Stimulated activated CD8-positive, alpha-beta memory T cell treated with anti-CD3 and anti-CD28 coated beads, Interleukin-2, amount 100 ng/mL, for 48 hours (primary cell): ENCODE data around the gene GPATCH4.
A peak's percentile ranks its signal among the peaks of the same experiment; 100 is the strongest.
"Not testable (repeated sequence)": the region's sequence is repeated elsewhere in the genome, so short reads cannot be mapped to it uniquely, and the experiment has no call there.

Experiments used
- DNase-seq, 2 donors: peaks; one replicate each; pipeline ENCODE4 v3.0.0-alpha.2; 2020; ENCODE audit warnings: low read depth in 2 of 2

Gene GPATCH4

DNA sequence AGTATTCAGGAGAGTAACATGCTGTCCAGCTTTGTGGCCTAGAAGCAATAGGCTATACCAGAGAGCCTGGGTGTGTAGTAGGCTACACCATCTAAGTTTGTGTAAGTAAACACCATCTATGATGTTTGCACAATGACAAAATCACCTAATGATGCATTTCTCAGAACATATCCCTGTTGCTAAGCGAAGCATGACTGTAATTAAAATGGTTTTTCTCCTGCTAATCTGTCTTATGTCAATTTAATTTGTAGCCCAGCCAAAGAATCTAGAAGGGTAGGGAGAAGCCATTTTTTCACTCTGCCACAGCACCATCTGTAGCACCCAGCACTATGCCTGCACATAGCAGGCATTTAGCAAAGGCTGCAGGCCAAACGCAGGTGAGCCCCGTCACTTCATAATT lies 23.7 kb downstream of the GPATCH4 start:
- no peak for DNase-seq

DNA sequence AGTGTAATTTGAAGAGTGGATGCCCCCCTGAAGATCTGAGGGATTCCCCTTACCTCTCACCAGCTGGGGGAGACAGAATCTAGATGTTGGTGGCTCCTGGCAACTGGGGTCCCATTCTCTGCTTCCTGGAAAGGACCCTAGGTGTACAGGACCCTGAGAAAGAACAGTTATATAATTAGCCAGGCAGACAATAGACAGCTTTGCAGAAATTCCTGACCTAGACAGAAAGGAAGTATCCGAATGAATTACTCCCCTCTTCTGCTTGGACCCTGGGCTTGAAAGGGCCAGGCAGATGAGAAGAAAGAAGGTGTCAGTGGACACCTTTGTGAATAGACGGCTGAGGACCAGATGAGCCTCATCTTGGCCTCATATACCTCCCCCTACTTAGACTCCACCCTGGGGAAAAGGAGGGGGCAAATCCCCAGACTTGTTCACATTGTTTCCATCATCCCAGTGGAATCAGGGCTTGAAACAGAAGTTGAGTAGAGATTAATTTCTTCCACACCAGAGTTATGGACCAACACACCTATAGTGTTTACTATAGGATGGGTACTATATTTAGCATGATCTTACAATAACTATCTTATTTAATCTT lies 27.1 kb downstream of the GPATCH4 start:
- DNase-seq = no peak

DNA sequence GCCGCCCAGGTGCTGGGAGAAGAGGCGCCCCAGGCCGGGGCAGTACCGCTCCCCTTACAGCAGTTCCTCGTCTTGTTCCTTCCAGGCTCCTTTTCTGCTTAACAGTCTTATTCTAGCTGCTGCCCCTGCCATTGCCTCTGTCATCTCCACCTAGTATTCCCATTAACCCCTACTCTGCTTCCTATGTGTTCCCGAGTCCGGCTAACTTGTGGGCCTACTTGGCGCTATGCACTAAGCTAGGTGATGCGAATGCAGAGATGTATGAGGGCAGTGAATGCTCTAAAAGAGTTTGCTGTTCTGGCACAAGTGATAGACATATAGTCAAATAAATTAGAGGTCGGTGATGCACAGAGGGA lies 28.6 kb downstream of the GPATCH4 start:
- no peak for DNase-seq

DNA sequence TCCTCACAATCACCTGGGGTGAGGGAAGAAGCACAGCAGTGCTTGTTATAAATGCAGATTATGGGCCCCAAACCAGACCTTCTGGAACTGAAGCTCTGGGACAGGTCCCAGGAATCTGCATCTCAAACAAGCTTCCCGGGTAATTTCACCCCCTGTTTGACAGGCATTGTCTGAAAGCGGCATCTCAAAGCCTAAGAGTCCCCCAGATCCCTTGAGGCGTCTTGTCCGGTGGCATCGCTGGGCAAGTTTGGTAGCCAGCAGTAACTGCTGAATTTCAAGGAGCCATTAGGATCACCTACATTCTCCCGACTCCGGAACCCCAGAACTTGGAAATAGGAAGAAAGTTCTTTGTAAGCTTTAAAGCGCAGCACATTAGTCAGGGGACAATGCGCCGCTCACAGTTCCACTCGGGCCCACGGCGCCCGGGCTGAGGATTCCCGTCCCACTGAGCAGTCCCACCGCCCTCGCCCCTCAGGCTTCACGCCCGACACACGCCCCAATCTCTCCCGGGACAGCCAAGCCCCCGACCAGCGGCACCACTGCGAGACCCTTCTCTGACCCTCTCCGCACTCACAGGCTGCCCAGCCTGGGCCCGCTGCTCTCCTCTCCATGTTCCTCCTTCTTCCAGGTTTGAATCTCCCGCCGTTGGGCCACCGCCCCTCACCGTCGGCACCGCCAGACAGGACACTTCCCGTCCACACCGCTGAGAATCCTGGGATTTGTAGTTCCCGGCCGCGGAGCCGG lies 29.2 kb downstream of the GPATCH4 start, which contains the start of gene IQGAP3:
TSS of gene IQGAP3 (minus strand) at position 647 of the 744 bp plus-strand sequence. CDS start at position 611, 36 bp downstream.
- DNase-seq = peak; percentile 54 to 59

DNA sequence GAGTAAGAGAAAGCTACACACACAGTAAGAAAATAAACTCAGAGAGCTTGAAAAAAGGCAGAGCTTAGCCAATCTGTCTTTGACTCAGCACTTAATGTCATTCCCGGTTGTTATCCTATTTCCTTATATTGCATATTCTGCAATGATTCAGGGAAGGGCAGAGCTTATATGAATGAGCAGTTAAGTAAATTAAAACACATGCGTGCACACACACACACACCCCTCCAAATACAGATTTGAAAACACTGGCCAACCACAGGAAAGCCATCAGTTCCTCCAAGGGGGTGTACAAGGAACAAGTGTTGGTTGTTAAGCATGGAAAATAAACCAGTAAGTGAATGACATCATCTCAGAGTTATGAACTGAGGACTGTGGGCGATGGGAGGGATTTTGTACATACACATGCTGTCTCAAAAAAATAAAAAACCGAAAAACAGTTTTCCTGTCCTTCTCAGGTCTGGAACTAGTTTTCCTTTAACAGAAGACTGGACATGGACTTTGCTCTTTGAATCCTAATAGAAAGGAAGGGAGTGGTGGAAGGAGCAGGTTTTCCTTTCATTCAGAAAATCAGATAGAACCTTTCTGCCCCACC lies 29.9 kb downstream of the GPATCH4 start:
- DNase-seq = no peak

DNA sequence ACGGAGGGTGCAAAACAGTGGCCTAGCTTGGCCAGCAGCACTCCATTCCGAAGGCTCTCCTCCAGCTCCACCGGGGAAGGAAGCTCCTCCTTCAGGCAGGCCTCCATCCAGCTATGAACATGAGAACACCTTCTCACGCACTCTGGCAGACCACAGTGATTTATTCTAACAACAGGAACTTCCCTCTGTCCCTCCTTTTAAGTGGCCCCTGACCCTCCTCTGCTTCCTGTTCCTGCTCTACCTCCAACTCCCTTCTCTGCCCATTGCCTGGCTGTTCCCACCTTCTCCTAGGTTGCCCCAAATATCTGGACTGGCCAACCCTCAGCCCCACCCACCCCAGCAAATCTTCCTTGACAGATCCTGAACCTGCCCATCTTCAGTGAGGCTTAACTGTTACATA lies 34.8 kb downstream of the GPATCH4 start:
- no peak for DNase-seq

DNA sequence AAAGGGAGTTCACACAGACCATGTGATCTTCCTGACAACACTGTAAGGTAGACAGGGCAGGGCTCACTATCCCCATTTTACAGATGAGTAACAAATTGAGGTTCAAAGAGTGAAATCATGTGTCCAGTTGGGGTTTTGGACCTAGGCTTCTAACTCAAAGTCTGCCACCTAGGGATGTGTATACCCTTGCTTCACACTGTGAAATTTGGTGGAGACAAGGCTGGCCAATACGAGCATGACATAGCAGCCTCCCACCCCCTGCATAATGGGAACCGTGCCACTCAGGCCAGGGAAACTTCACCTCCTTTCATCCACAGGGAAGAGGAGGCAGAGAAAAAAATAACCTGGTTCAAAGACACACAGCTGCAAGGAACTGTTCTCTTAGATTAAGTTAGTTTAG lies 35.8 kb downstream of the GPATCH4 start:
- no peak for DNase-seq

DNA sequence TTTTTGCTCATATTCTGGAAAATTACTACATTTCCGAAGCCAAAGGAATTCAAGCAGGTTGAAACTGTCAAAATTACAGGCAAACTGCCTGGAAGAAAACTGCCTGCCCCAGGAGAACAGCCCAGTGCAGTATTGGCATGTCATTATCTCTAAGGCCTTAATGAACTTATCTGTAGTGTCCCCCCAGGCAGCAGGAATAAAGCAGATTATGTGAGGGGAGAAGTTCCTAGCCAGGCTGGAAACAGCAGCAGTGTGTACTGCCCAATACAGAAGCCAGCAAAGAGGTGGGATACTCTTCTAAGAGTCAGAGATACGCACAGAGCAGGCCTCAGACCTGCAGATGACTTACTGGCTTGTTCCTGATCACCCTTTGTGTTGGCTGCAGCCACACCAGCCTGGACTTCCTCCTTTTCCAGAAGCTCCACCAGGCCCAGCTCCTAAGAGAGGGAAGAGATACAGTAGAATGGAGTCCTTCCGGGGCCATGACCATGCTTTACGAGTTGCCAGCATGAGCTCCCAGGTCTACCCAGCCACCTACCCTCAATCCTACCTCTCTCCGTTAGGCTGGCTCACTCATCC lies 40.6 kb downstream of the GPATCH4 start:
- DNase-seq = no peak

DNA sequence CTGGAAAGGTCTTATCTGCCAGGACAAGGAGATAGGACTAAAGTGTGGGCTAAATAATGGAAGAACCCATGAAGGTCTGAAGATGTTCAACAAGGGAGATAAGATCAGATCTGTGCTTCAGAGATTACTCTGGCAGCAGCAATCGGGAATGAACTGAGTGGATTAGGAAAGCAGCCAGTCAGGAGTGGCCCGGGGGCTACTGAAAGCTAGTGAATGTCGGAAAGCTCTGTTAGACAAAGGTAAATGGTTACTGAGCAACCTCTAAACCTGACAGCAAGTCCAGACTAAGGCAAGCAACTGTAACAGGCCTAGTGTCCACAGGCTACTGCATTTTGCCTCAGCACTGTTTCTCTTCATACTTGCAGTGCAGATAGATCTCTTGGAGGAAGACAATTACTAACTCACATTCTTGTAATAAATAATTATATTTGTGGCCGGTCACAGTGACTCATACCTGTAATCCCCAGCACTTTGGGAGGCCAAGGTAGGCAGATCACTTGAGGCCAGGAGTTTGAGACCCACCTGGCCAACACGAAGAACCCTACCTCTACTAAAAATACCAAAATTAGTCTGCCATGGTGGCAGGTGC lies 41.4 kb downstream of the GPATCH4 start:
- DNase-seq = no peak

DNA sequence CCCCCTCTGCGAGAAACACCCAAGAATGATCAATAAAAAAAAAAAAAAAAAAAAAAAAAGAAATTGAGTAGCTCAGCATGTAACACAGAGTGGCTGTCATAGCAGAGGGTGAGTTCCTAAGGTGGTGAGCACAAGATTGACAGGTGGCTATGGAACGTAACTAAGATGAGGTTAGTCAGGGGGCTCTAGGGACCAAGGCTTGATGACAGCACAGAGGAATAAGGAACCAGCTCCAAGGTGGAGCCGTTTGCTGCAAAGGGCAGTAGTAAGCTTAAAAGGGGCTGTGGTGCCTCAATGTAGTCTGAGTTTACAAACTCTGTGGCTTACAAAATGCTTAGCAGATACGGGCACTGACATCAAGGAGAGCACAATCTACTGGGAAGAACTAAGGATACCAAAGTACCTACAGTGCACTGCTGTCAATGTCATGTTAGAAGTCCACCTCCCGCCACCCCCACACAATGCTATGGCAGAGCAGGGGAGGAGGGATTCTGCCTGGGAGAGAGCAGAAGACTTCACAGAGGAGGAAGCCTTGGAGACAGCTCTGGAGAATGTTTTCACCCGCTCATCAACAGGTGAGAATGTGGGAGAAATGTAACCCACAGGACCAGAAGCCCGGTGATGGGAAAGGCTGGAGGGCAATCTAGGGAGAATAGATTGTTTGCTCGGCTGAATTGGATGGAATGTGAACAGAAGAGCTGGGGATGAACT lies 42.0 kb downstream of the GPATCH4 start:
- DNase-seq = no peak

DNA sequence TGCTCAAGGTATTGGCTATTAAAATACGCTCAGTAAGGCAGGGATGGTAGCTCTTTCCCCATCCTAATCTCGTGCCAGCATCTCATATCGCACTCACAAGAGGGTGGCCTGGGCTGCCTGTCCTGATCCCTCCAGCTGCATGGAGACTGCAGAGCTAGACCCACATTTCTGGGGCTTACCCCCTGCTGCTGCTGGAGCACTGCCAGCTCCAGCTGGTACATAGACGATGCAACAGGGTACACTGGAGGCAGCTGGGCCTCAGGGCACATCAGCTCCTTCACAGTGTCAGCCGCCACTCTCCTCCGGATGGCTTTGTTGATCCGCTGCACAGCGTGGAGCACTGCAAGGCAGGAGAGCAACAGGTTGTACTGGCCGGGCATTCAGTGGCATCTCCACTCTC lies 44.9 kb downstream of the GPATCH4 start:
- DNase-seq = no peak

DNA sequence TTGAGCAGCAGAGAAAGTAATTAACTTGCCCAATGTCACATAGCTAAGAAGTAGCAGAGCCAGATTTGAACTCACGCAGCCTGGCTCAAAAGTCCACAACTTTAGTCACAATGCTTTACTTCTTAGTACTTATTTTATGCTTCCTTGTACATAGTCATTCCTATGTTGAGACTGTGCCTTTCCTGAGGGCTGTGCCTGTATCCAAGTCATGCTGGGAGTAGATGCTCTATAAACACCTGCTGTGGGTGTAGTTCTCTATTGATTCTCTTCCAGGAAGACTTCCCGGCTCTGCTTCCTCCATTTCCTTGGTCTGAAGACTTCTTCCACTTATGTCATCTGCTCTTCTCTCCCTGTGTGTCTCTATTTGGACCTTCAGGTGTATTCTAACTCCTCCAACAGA lies 45.6 kb downstream of the GPATCH4 start:
- DNase-seq = no peak

DNA sequence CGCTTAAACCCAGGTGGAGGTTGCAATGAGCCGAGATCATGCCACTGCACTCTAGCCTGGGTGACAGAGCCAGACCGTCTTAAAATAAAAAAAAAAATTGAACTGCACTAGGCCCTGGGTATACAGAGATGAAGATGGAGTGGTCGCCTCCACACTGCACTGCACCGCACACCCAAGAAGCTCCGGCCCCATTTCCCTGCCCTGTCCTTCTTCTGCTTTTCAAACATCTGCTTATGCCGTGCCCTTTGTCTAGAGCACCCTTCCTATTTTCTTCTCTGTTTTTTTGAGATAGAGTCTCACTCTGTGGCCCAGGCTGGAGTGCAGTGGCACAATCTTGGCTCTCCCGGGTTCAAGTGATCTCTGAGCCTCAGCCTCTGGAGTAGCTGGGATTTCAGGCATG lies 46.3 kb downstream of the GPATCH4 start:
- DNase-seq = no peak

DNA sequence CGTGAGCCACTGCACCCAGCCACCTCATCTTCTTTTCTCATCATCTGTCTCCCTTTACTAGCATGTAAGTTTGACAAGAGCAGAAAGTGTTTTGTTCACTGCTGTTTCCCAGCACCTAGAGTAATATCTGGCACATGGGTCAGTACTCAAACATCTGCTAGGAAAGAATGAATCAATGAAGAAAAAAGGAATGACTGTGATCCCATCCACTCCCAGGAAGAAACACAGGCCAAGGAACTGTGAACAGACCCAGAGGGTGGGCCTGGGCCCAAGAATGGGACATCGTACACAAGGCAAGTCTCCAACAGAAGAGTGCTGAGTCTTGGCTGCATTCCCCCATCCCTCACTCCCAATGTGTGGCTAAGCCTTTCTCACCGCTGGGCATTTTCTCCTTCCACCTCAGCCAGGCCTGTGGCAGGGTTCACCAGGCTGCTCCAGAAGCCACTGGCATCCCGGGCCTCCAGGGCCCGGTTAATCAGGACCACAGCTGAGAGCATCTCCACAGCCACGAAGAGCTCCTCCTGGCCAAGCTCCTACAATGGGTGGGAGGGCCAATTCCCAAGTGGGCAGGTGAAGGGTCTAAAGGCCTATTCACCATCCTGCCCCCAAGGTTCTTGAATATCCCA lies 47.3 kb downstream of the GPATCH4 start:
- no peak for DNase-seq

DNA sequence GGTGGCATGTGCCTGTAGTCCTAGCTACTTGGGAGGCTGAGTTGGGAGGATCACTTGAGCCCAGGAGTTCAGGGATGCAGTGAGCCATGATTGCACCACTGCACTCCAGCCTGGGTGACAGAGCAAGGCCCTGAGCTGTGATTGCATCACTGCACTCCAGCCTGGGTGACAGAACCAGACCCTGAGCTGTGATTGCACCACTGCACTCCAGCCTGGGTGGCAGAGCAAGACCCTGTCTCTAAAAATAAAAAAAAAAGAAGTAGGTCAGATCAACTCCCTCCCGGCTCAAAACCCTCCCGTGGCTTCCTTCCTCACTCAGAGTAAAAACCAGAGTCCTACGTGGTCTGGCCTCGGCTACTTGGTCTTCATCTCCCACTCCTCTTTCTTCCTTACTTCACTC lies 48.3 kb downstream of the GPATCH4 start:
- DNase-seq = not testable (repeated sequence)

DNA sequence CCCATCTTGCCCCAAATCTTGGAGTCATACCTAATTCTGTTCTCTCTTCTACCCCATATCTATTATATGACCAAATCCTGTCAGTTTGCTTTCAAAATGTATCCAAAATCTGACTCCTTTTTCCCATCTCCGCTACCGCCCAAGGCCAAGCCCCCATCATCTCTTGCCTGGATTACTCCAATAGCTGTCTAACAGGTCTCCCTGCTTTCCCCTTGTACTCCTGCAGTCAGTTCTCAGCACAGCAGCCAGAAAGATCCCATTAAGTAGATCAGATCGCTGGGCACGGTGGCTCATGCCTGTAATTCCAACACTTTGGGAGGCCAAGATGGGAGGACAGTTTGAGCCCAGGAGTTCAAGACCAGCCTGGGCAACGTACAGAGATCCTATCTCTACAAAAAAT lies 48.8 kb downstream of the GPATCH4 start:
- no peak for DNase-seq

DNA sequence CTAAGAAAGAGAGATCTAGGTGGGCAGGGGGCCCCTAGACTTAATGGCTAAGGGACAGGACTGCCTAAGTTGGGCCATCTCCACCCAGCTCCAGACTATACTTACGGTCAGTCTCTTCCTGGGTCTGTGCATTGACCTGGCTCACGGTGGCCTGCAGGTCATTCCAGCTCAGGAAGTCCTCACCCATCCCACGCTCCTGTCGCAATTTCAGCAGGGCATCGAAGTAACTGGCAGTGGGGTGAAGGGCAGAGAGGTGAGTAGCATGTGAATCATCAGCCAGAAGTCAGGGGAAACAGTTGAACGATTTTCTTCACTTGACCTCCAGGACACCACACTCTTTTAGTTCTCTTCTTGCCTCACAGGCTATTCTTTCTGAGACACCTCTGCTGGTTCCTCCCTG lies 49.4 kb downstream of the GPATCH4 start:
- no peak for DNase-seq

DNA sequence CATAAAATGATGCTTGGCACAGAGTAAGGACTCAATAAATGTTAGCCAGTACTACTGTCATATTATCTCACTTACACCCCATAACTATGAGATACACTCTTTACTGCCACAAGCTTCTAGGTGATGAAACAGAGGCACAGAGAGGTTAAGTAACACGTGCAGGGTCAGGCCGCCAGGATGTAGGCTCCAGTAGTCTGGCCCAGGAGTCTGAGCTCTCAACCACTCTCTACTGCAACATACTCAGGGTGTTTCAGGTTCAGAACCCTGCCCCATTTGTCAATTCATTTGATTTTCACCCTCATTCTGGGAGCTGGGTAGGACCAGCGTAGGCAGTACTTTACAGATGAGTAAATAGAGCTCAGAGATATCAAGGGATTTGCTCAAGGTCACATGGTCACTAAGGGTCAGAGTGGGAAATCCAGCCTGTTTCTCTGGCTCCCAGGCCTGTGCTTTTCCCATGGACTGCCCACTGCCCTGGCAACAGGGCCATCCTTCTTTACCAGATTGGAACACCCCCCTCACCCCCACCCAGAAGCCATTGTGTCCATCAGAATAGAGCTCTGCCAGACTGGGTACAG lies 50.1 kb downstream of the GPATCH4 start:
- no peak for DNase-seq

DNA sequence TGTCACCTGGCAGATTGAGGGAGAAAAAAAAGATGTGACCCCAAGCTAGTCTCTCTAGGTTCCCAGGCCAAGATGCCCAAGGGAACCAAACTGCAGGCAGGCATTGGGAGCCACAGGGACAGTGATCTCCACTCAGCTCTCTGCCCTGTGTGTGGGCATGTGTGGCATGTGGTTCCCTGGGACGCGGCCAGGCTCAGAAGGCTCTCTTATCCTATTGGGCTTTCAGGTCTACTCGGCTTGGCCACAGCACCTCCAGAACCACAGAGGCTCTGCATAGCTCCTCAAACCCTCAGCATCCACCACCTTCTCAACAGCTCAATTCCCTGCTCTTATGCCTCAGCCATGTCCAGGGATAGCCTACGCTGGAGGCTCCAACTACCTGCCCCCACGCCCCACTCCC lies 50.9 kb downstream of the GPATCH4 start:
- DNase-seq = no peak

DNA sequence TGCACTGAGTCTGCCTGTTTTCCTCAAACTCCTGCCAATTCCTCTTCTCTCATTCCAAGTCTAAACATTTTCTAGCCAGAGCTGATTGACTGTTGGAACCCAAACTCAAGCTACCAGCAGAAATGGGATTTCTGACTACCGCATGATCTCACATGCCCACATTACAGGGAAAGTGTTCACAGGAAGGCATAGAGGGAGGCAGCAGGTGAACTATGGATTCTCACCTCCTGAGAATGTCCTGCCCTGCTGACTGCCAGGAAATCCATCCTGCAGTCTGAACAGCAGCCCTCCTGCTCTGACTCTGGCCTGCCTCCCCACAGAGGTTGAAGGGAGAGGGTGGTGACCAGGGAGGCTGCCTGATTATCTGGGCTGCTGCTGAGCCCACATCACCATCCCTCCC lies 51.4 kb downstream of the GPATCH4 start:
- DNase-seq = no peak

DNA sequence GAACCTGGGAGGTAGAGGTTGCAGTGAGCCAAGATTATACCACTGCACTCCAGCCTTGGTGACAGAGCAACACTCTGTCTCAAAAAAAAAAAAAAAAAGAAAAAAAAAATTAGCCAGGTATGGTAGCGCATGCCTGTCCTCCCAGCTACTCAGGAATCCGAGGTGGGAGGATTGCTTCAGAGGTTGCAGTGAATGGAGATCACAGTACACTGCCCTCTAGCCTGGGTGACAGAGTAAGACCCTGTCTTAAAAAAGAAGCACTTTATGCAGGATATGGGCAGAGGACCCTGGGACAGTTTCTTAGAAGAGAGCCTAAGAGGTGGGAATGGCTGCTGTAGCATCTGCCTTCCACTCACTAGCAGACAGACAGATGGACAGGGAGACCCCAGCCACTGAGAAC lies 51.9 kb downstream of the GPATCH4 start:
- DNase-seq = no peak
